Measurements from ENCODE around the gene DDX28. TPM values are rescaled to one million over a fixed set of nuclear protein-coding genes. Genes with fewer than 3 reads are reported as not detected.
A peak's percentile ranks its signal among the peaks of the same experiment; 100 is the strongest.

DDX28 gene
- total RNA-seq, 6 donors from 2014 or later: 4.4 to 13.2 (median 12.1) TPM

DNA sequence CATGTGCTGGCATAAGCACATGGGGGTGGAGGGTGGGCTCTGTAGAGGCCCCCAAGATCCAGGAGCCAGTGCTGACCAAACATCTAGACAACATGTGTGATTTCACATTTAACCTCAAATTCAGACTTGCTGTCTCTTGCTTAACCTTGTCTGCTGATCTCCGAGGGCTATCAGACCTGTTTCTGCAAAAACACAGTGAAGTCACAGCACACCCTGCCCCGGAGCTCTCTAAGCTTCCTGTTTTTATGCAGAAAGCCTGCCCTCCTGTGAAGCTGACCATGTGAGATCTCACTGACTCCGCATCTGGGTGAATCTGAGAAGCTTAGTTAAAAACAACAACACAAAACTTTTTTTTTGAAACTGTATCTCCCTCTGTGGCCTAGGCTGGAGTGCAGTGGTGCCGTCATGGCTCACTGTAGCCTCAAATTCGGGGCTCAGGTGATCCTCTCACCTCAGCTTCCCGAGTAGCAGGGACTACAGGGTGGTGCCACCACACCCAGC is 17.2 kb downstream of the DDX28 start:
- Histone ChIP-seq H3K27me3 (no peaks in the 10 kb centered on the region), H3K4me1 (peaks cover 10 to 23% (median 18%) of the 10 kb centered on the region in 4 donors), H3K36me3 (no peaks in the 10 kb centered on the region), H3K4me3 (no peak overlapping the region), H3K9me3 (no peaks in the 10 kb centered on the region), H3K27ac (peak overlapping the region; percentile 84 to 92 (median 85))
- TF ChIP-seq, protein P1, sequence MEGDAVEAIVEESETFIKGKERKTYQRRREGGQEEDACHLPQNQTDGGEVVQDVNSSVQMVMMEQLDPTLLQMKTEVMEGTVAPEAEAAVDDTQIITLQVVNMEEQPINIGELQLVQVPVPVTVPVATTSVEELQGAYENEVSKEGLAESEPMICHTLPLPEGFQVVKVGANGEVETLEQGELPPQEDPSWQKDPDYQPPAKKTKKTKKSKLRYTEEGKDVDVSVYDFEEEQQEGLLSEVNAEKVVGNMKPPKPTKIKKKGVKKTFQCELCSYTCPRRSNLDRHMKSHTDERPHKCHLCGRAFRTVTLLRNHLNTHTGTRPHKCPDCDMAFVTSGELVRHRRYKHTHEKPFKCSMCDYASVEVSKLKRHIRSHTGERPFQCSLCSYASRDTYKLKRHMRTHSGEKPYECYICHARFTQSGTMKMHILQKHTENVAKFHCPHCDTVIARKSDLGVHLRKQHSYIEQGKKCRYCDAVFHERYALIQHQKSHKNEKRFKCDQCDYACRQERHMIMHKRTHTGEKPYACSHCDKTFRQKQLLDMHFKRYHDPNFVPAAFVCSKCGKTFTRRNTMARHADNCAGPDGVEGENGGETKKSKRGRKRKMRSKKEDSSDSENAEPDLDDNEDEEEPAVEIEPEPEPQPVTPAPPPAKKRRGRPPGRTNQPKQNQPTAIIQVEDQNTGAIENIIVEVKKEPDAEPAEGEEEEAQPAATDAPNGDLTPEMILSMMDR (IDR thresholded peaks at IDR 0.05): no peak
- TF ChIP-seq POLR2A (IDR thresholded peaks at IDR 0.05) (peak in 1 of 4 donors; percentile 64), POLR2AphosphoS5 (IDR thresholded peaks at IDR 0.05) (peak in 1 of 2 donors; percentile 34), EP300 (IDR thresholded peaks at IDR 0.05) (no peak)
- ATAC-seq (ENCODE audit: low FRiP score in 2 of 2) (peak; percentile 85 to 90), DNase-seq (peak in 1 of 2 donors; percentile 83)
- 33% methylated on average over 6 of the region's 6 CpGs for WGBS, 2 donors

- Histone ChIP-seq H3K4me1 (peaks cover 13 to 30% (median 23%) of the 10 kb centered on the region in 4 donors), H3K4me3 (no peak overlapping the region), H3K27me3 (no peaks in the 10 kb centered on the region), H3K36me3 (no peaks in the 10 kb centered on the region), H3K9me3 (no peaks in the 10 kb centered on the region), H3K27ac (peak overlapping the region; percentile 84 to 92 (median 85))
- 87 to 88% methylated on average over 9 of the region's 9 CpGs for WGBS, 2 donors
- TF ChIP-seq POLR2A (IDR thresholded peaks at IDR 0.05): no peak
- TF ChIP-seq, protein P1 (IDR thresholded peaks at IDR 0.05): no peak
- TF ChIP-seq POLR2AphosphoS5 (IDR thresholded peaks at IDR 0.05): no peak
- TF ChIP-seq EP300 (IDR thresholded peaks at IDR 0.05): no peak
- no peak for DNase-seq
- no peak for ATAC-seq (ENCODE audit: low FRiP score in 2 of 2)
These were observed 17.8 kb downstream of the DDX28 start for GRCh38 chr16:68005211-68005610.

DNA sequence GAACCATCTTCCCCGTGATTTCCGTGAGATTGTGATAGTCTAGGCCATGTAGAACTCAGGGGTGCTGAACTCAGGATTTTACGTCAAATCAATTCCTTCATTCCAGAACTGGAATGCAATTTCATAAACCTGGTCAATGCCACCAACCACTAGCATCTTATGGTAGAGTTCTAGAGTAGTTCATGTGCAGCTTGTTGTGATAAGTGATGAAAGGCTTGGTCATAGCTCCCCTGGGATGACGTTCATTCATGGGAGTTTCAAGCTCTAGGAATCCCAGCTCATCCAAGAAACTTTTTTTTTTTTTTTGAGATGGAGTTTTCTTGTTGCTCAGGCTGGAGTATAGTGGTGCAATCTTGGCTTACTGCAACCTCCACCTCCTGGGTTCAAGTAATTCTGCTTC is 20.0 kb downstream of the DDX28 start:
- WGBS, 2 donors: 89 to 96% methylated on average over 4 of the region's 4 CpGs
- H3K4me3 ChIP-seq: no peak overlapping the region
- no peak for ATAC-seq (ENCODE audit: low FRiP score in 2 of 2)
- H3K4me1 ChIP-seq: peaks cover 26 to 44% (median 35%) of the 10 kb centered on the region in 4 donors
- H3K27me3 ChIP-seq: no peaks in the 10 kb centered on the region
- no peaks in the 10 kb centered on the region for H3K36me3 ChIP-seq
- no peak for DNase-seq
- H3K9me3 ChIP-seq: no peaks in the 10 kb centered on the region
- no peak overlapping the region for H3K27ac ChIP-seq
- TF ChIP-seq, protein P1 (IDR thresholded peaks at IDR 0.05): no peak
- TF ChIP-seq POLR2A (IDR thresholded peaks at IDR 0.05): no peak
- no peak for TF ChIP-seq POLR2AphosphoS5 (IDR thresholded peaks at IDR 0.05)
- no peak for TF ChIP-seq EP300 (IDR thresholded peaks at IDR 0.05)

DNA sequence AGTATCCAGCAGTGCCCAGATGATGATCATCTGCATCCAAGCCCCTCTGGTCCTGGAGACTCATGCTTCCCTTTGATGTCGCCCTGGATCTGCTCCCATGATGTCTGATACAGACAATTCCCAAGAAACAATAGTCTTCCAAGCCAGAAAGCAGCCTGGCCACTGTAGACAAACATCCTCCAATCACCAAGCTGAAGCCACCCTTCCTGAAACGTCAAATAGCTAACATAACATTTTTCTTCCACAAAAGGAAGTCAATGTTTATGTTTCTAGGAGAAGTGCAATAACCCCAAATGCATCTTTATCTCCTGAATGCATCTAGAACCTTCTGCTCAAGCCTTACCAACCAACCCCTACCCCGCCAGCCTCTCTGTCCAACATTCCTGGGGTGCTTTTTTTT is 22.6 kb downstream of the DDX28 start:
- WGBS, 2 donors: 20 to 31% methylated on average over 3 of the region's 3 CpGs
- peak overlapping the region; percentile 84 to 91 (median 85) for H3K27ac ChIP-seq
- no peaks in the 10 kb centered on the region for H3K27me3 ChIP-seq
- ATAC-seq (ENCODE audit: low FRiP score in 2 of 2) (peak; percentile 48 to 68), DNase-seq (no peak)
- H3K9me3 ChIP-seq: no peaks in the 10 kb centered on the region
- peak overlapping the region in 3 of 4 donors; percentile 9 to 39 (median 35) for H3K4me3 ChIP-seq
- no peaks in the 10 kb centered on the region for H3K36me3 ChIP-seq
- peaks cover 25 to 45% (median 31%) of the 10 kb centered on the region in 4 donors for H3K4me1 ChIP-seq
- TF ChIP-seq POLR2A (IDR thresholded peaks at IDR 0.05): peak in 1 of 4 donors; percentile 39
- TF ChIP-seq EP300 (IDR thresholded peaks at IDR 0.05): peak in 2 of 4 donors; percentile 16 to 17
- TF ChIP-seq POLR2AphosphoS5 (IDR thresholded peaks at IDR 0.05): peak; percentile 10 to 29
- TF ChIP-seq, protein P1 (IDR thresholded peaks at IDR 0.05): no peak

DNA sequence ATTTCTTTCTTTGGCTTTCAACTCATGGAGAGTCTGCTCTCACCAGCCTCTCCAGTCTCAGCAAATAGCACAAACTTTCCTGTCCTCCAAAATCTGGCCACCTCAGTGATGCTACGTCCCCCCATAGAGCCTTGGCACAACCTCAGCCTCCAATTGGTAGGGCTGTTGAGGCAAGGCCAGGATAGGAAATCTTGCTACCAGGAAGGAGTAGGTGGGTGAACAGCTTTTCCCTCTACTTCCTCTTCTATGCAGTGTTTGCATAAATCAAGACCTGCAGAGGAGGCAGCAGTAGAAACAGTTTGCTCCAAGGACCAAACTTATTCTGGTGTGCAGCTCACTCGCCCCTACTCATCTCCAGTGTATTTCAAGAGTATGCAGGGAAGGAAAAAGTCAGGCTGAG is 23.0 kb downstream of the DDX28 start:
- ATAC-seq (ENCODE audit: low FRiP score in 2 of 2): peak; percentile 8 to 73
- Histone ChIP-seq H3K4me1 (peaks cover 21 to 41% (median 30%) of the 10 kb centered on the region in 4 donors), H3K27me3 (no peaks in the 10 kb centered on the region), H3K4me3 (peak overlapping the region in 3 of 4 donors; percentile 9 to 39 (median 35)), H3K9me3 (no peaks in the 10 kb centered on the region), H3K27ac (peak overlapping the region; percentile 84 to 91 (median 85)), H3K36me3 (no peaks in the 10 kb centered on the region)
- WGBS, 2 donors: 27 to 51% methylated on average over 2 of the region's 2 CpGs
- DNase-seq: no peak
- no peak for TF ChIP-seq EP300 (IDR thresholded peaks at IDR 0.05)
- TF ChIP-seq, protein P1 (IDR thresholded peaks at IDR 0.05): no peak
- no peak for TF ChIP-seq POLR2AphosphoS5 (IDR thresholded peaks at IDR 0.05)
- TF ChIP-seq POLR2A (IDR thresholded peaks at IDR 0.05): no peak
